Esophagus (tissue), 2 donors: Measurements from ENCODE around the gene MDGA2. TPM values are rescaled to one million over a fixed set of nuclear protein-coding genes. Genes with fewer than 3 reads are reported as not detected.

ENCODE experiments used
- H3K27ac ChIP-seq, 2 donors: one replicate each; pipeline ENCODE4 v1.5.1; 2013; ENCODE audit warnings: low read depth in 2 of 2, mild to moderate bottlenecking in 2 of 2, inconsistent platforms in 1 of 2, low read length in 1 of 2, moderate library complexity in 1 of 2
- H3K27me3 ChIP-seq, 2 donors: one replicate each; pipeline ENCODE4 v1.6.1; 2013; ENCODE audit warnings: low read length in 2 of 2, control low read depth in 1 of 2, mild to moderate bottlenecking in 1 of 2; ENCODE audit not compliant: insufficient read depth in 2 of 2, control insufficient read depth in 1 of 2
- H3K36me3 ChIP-seq, 2 donors: one replicate each; pipeline ENCODE4 v1.6.1; 2013; ENCODE audit warnings: low read length in 1 of 2; ENCODE audit not compliant: control insufficient read depth in 2 of 2, insufficient read depth in 2 of 2
- H3K4me1 ChIP-seq, 2 donors: one replicate each; pipeline ENCODE4 v1.6.1; 2013; ENCODE audit warnings: low read length in 1 of 2; ENCODE audit not compliant: control insufficient read depth in 2 of 2, insufficient read depth in 2 of 2
- H3K4me3 ChIP-seq, 2 donors: one replicate each; pipeline ENCODE4 v1.5.1; 2013; ENCODE audit warnings: low read length in 2 of 2, mild to moderate bottlenecking in 2 of 2, low read depth in 1 of 2, moderate library complexity in 1 of 2
- H3K9me3 ChIP-seq, 2 donors: one replicate each; pipeline ENCODE4 v1.6.1; 2013; ENCODE audit warnings: mild to moderate bottlenecking in 2 of 2, low read depth in 1 of 2, low read length in 1 of 2, moderate library complexity in 1 of 2; ENCODE audit not compliant: control insufficient read depth in 2 of 2, insufficient read depth in 1 of 2
- WGBS, 2 donors: extraction: QIAGEN DNeasy Blood & Tissue Kit; methylation state at CpG; one replicate each; pipeline ENCODE4 v1.1.7; 2013; 5-methylcytosine and 5-hydroxymethylcytosine counted together
- polyA plus RNA-seq, 2 donors: library from polyadenylated mRNA; stranded (reverse); fragments of 200-250 nt; gene quantifications; one replicate each; pipeline ENCODE4 v1.2.3, GENCODE V29; 2013
- donor health status: healthy with polysubstance abuse.
- donor health status: Bipolar disorder and iron deficiency.

MDGA2 gene
- polyA plus RNA-seq, 2 donors, result not detected

DNA sequence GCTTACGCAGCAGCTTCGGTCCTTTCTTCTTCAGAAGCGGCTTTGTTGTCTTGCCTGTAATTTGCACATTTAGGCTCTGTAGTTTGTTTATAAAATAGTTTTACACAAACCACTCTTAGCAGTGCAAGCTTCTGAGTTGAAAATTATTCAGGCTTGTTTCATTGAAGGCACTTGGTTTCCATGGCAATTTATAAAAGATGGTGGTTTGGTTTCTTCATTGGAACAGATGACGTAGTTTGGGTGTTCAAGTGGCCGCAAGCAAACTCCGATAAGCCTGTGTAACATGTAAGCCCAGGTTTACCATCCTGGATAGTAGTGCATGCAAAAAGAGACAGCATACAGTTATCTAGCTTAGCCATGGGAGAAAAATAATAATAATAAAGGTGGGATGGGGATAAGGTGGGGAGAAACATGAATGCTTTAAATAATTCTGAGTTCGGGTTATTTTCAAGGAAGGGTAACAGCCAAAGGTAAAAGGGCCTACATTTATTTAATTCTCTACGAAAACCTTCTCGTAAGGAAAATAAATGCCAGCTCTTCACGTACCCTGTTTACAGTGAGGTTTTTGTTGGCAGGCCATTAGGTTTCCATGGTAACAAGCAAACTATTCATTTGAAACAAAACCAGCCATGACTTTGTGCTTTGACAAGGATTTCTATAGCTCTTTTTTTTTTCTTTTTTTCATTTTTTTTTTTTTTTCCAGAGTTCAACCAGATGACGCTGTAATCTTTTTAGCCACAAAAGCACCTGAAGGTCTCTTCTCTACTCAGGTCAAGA, 834.3 kb downstream of the MDGA2 start:
- Histone ChIP-seq H3K4me1 (no peaks in the 10 kb centered on the region), H3K9me3 (no peaks in the 10 kb centered on the region)

GRCh38 chr14:46820291-46820690, 855.1 kb downstream of the MDGA2 start:
- no peaks in the 10 kb centered on the region for H3K27me3 ChIP-seq
- no peak overlapping the region for H3K4me3 ChIP-seq
- no peak overlapping the region for H3K27ac ChIP-seq
- H3K4me1 ChIP-seq, result no peaks in the 10 kb centered on the region
- H3K9me3 ChIP-seq, result peaks cover 0 to 5% of the 10 kb centered on the region in 2 donors
- 94 to 95% methylated on average over 40 to 42 of the region's 42 CpGs for WGBS, 2 donors
- no peaks in the 10 kb centered on the region for H3K36me3 ChIP-seq

More for the DNA sequence above, 834.3 kb downstream of the MDGA2 start:
- WGBS, 2 donors, result 70 to 71% methylated on average over 11 of the region's 11 CpGs
- Histone ChIP-seq H3K27me3 (no peaks in the 10 kb centered on the region), H3K4me3 (no peak overlapping the region), H3K27ac (no peak overlapping the region), H3K36me3 (no peaks in the 10 kb centered on the region)

GRCh38 chr14:46819117-46819516, 856.3 kb downstream of the MDGA2 start:
- H3K36me3 ChIP-seq, result no peaks in the 10 kb centered on the region
- 73 to 80% methylated on average over 9 of the region's 9 CpGs for WGBS, 2 donors
- H3K4me3 ChIP-seq, result no peak overlapping the region
- no peaks in the 10 kb centered on the region for H3K27me3 ChIP-seq
- H3K9me3 ChIP-seq, result peaks cover 0 to 5% of the 10 kb centered on the region in 2 donors
- no peak overlapping the region for H3K27ac ChIP-seq
- H3K4me1 ChIP-seq, result no peaks in the 10 kb centered on the region

DNA sequence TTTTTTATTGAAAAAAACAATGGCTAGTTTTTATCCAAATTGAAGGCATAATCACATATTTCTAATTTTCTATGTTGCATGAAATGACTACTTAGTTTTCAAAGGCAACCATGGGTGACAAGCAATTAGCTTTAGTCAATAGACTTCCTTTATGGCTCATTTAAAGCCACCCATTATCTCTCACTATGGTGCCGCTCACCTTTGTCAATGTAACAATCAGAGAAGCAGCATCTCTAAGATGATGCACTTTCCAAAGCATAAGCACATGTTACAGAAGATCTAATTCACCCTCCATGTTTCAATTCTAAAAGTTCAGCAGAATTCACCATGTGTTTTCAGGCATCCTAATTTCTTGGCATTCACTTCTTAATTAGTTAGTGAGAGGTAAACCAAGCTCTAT, 857.3 kb downstream of the MDGA2 start:
- no peaks in the 10 kb centered on the region for H3K36me3 ChIP-seq
- no peak overlapping the region for H3K27ac ChIP-seq
- H3K4me1 ChIP-seq, result no peaks in the 10 kb centered on the region
- peaks cover 0 to 5% of the 10 kb centered on the region in 2 donors for H3K9me3 ChIP-seq
- 68 to 74% methylated on average over 1 of the region's 1 CpG for WGBS, 2 donors
- H3K4me3 ChIP-seq, result no peak overlapping the region
- H3K27me3 ChIP-seq, result no peaks in the 10 kb centered on the region

GRCh38 chr14:46793144-46793543, 882.3 kb downstream of the MDGA2 start:
- no peak overlapping the region for H3K27ac ChIP-seq
- H3K36me3 ChIP-seq, result no peaks in the 10 kb centered on the region
- no peak overlapping the region for H3K4me3 ChIP-seq
- no peaks in the 10 kb centered on the region for H3K9me3 ChIP-seq
- no peaks in the 10 kb centered on the region for H3K27me3 ChIP-seq
- no peaks in the 10 kb centered on the region for H3K4me1 ChIP-seq
